GM23338 (cell line): ENCODE measurements around the gene TTLL8.

Experiments
- EZH2 ChIP-seq: fragments of 200-600 bp; sonication (generic); IDR thresholded peaks from one replicate; pipeline ENCODE4 v1.8.0; 2017; ENCODE audit warnings: antibody characterized with exemption, mild to moderate bottlenecking, low read depth; ENCODE audit not compliant: unreplicated experiment
- EZH2phosphoT487 ChIP-seq: fragments of 200-600 bp; sonication (generic); IDR thresholded peaks from one replicate; pipeline ENCODE4 v1.8.1; 2018; ENCODE audit warnings: antibody characterized with exemption; ENCODE audit not compliant: unreplicated experiment
- POLR2AphosphoS5 ChIP-seq: IDR thresholded peaks from 2 replicates; pipeline ENCODE4 v1.6.1; 2016; ENCODE audit warnings: antibody characterized with exemption, low read depth
- TF ChIP-seq, protein P1 (sequence below), 2 experiments: fragments of 200-600 bp in 1 of 2; sonication (generic) in 1 of 2; conservative IDR thresholded peaks; 2 replicates each; pipeline versions ENCODE4 v1.5.1 to v1.6.1; 2016 to 2017; ENCODE audit warnings: antibody characterized with exemption in 2 of 2, low read depth in 2 of 2, mild to moderate bottlenecking in 2 of 2, moderate library complexity in 1 of 2
- TF ChIP-seq, protein P2 (sequence below): IDR thresholded peaks from 2 replicates; pipeline ENCODE4 v1.6.1; 2016; ENCODE audit warnings: antibody characterized with exemption
- TF ChIP-seq, protein P3 (sequence below): fragments of 250-450 bp; sonication (Bioruptor Pico); IDR thresholded peaks from 2 replicates; pipeline ENCODE4 v1.5.0; 2020; ENCODE audit warnings: mild to moderate bottlenecking, moderate library complexity
- TF ChIP-seq, protein P4 (sequence below): IDR thresholded peaks from one replicate; pipeline ENCODE4 v1.6.1; 2018; ENCODE audit warnings: antibody characterized with exemption; ENCODE audit not compliant: unreplicated experiment

DNA sequence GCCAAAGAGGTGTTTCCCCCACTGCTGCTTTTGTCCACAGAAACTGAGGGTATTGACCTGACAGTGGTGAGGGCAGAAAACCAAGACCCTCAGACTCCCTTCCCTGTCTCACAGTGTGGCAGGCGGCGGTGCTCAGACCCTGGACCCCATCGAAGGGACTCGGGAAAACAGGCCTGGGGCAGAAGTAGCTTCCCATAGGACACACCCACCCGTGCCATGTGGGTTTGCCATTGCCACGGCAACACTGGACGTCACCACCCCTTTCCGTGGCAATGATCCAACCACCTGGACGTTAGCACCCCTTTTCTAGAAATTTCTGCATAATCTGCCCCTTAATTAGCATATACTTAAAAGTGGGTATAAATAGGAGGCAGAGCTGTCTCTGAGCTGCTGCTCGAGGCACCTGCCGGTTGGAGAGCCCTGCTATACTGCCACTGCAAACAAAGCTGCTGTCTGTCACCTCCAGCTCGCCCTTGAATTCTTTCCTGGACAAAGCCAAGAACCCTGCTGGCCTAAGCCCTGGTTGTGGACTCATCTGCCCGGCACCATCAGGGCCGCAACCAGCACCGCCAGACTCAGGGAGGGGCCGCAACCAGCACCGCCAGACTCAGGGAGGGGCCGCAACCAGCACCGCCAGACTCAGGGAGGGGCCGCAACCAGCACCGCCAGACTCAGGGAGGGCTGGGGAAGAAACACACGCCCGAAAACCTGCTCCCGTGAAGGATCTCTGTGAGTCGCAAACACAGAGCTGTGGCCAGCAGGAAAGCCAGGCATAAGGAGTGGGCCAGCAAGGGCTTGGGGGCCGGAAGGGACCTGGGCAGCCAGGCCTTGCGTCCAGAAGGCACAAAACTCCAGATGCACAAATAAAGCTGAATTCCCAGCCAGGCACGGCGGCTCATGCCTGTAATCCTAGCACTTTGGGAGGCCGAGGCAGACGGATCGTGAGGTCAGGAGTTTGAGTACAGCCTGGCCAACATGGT, 16.7 kb upstream of the TTLL8 start:
- TF ChIP-seq EZH2phosphoT487, result no peak
- TF ChIP-seq, protein P1, sequence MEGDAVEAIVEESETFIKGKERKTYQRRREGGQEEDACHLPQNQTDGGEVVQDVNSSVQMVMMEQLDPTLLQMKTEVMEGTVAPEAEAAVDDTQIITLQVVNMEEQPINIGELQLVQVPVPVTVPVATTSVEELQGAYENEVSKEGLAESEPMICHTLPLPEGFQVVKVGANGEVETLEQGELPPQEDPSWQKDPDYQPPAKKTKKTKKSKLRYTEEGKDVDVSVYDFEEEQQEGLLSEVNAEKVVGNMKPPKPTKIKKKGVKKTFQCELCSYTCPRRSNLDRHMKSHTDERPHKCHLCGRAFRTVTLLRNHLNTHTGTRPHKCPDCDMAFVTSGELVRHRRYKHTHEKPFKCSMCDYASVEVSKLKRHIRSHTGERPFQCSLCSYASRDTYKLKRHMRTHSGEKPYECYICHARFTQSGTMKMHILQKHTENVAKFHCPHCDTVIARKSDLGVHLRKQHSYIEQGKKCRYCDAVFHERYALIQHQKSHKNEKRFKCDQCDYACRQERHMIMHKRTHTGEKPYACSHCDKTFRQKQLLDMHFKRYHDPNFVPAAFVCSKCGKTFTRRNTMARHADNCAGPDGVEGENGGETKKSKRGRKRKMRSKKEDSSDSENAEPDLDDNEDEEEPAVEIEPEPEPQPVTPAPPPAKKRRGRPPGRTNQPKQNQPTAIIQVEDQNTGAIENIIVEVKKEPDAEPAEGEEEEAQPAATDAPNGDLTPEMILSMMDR (conservative IDR thresholded peaks at IDR 0.05; ENCODE audit: low read depth in 2 of 2), result no peak
- TF ChIP-seq, protein P2, sequence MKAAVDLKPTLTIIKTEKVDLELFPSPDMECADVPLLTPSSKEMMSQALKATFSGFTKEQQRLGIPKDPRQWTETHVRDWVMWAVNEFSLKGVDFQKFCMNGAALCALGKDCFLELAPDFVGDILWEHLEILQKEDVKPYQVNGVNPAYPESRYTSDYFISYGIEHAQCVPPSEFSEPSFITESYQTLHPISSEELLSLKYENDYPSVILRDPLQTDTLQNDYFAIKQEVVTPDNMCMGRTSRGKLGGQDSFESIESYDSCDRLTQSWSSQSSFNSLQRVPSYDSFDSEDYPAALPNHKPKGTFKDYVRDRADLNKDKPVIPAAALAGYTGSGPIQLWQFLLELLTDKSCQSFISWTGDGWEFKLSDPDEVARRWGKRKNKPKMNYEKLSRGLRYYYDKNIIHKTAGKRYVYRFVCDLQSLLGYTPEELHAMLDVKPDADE, result no peak
- TF ChIP-seq POLR2AphosphoS5, result no peak
- TF ChIP-seq, protein P3, sequence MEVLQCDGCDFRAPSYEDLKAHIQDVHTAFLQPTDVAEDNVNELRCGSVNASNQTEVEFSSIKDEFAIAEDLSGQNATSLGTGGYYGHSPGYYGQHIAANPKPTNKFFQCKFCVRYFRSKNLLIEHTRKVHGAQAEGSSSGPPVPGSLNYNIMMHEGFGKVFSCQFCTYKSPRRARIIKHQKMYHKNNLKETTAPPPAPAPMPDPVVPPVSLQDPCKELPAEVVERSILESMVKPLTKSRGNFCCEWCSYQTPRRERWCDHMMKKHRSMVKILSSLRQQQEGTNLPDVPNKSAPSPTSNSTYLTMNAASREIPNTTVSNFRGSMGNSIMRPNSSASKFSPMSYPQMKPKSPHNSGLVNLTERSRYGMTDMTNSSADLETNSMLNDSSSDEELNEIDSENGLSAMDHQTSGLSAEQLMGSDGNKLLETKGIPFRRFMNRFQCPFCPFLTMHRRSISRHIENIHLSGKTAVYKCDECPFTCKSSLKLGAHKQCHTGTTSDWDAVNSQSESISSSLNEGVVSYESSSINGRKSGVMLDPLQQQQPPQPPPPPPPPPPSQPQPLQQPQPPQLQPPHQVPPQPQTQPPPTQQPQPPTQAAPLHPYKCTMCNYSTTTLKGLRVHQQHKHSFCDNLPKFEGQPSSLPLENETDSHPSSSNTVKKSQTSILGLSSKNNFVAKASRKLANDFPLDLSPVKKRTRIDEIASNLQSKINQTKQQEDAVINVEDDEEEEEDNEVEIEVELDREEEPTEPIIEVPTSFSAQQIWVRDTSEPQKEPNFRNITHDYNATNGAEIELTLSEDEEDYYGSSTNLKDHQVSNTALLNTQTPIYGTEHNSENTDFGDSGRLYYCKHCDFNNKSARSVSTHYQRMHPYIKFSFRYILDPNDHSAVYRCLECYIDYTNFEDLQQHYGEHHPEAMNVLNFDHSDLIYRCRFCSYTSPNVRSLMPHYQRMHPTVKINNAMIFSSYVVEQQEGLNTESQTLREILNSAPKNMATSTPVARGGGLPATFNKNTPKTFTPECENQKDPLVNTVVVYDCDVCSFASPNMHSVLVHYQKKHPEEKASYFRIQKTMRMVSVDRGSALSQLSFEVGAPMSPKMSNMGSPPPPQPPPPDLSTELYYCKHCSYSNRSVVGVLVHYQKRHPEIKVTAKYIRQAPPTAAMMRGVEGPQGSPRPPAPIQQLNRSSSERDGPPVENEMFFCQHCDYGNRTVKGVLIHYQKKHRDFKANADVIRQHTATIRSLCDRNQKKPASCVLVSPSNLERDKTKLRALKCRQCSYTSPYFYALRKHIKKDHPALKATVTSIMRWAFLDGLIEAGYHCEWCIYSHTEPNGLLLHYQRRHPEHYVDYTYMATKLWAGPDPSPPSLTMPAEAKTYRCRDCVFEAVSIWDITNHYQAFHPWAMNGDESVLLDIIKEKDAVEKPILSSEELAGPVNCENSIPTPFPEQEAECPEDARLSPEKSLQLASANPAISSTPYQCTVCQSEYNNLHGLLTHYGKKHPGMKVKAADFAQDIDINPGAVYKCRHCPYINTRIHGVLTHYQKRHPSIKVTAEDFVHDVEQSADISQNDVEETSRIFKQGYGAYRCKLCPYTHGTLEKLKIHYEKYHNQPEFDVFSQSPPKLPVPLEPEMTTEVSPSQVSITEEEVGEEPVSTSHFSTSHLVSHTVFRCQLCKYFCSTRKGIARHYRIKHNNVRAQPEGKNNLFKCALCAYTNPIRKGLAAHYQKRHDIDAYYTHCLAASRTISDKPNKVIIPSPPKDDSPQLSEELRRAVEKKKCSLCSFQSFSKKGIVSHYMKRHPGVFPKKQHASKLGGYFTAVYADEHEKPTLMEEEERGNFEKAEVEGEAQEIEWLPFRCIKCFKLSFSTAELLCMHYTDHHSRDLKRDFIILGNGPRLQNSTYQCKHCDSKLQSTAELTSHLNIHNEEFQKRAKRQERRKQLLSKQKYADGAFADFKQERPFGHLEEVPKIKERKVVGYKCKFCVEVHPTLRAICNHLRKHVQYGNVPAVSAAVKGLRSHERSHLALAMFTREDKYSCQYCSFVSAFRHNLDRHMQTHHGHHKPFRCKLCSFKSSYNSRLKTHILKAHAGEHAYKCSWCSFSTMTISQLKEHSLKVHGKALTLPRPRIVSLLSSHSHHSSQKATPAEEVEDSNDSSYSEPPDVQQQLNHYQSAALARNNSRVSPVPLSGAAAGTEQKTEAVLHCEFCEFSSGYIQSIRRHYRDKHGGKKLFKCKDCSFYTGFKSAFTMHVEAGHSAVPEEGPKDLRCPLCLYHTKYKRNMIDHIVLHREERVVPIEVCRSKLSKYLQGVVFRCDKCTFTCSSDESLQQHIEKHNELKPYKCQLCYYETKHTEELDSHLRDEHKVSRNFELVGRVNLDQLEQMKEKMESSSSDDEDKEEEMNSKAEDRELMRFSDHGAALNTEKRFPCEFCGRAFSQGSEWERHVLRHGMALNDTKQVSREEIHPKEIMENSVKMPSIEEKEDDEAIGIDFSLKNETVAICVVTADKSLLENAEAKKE, result no peak
- TF ChIP-seq, protein P4, sequence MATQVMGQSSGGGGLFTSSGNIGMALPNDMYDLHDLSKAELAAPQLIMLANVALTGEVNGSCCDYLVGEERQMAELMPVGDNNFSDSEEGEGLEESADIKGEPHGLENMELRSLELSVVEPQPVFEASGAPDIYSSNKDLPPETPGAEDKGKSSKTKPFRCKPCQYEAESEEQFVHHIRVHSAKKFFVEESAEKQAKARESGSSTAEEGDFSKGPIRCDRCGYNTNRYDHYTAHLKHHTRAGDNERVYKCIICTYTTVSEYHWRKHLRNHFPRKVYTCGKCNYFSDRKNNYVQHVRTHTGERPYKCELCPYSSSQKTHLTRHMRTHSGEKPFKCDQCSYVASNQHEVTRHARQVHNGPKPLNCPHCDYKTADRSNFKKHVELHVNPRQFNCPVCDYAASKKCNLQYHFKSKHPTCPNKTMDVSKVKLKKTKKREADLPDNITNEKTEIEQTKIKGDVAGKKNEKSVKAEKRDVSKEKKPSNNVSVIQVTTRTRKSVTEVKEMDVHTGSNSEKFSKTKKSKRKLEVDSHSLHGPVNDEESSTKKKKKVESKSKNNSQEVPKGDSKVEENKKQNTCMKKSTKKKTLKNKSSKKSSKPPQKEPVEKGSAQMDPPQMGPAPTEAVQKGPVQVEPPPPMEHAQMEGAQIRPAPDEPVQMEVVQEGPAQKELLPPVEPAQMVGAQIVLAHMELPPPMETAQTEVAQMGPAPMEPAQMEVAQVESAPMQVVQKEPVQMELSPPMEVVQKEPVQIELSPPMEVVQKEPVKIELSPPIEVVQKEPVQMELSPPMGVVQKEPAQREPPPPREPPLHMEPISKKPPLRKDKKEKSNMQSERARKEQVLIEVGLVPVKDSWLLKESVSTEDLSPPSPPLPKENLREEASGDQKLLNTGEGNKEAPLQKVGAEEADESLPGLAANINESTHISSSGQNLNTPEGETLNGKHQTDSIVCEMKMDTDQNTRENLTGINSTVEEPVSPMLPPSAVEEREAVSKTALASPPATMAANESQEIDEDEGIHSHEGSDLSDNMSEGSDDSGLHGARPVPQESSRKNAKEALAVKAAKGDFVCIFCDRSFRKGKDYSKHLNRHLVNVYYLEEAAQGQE, result no peak
- no peak for TF ChIP-seq EZH2
